Measurements from ENCODE around the gene SLC6A11. TPM values are rescaled to one million over a fixed set of nuclear protein-coding genes. Genes with fewer than 3 reads are reported as not detected.

The SLC6A11 gene
- total and polyA plus RNA-seq, 12 donors, result 0.05 TPM; not detected in 11

DNA sequence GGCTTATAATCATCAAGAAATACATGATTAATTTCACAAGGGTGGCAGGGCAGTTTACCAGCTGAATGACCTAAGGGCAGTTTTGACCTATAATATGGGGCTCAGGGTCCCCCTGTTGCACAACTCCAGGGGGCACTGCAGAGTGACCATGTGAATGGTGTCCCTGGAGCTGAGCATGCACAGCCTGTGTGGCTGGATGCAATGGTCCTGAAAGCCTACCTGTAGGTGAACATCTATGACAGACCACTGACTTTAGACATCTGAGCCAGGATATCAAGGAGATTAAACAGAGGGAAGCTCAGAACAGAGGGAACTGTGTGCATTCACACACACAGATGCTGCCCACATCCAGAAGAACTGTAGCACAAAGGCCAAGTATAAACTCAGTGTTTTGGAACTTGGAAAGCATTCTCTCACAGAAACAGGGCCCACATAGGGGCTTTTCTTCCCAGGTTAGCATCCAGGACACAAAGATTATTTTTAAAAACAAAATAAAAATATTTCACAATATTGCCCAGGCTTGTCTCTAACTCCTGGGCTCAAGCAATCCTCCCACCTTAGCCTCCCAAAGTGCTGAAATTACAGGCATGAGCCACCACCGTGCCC is 7.8 kb upstream of the SLC6A11 start:
- Histone ChIP-seq H3K27me3 (peaks cover 0 to 41% (median 10%) of the 10 kb centered on the region in 7 donors), H3K9me3 (peaks cover 0 to 3% (median 0%) of the 10 kb centered on the region in 11 donors), H3K4me1 (no peaks in the 10 kb centered on the region), H3K36me3 (no peaks in the 10 kb centered on the region), H3K27ac (no peak overlapping the region), H3K4me3 (no peak overlapping the region)
- intact Hi-C loops (cut with DNase I), result no loop called here
- ATAC-seq (no peak), DNase-seq (no peak)
- TF ChIP-seq, protein P1, sequence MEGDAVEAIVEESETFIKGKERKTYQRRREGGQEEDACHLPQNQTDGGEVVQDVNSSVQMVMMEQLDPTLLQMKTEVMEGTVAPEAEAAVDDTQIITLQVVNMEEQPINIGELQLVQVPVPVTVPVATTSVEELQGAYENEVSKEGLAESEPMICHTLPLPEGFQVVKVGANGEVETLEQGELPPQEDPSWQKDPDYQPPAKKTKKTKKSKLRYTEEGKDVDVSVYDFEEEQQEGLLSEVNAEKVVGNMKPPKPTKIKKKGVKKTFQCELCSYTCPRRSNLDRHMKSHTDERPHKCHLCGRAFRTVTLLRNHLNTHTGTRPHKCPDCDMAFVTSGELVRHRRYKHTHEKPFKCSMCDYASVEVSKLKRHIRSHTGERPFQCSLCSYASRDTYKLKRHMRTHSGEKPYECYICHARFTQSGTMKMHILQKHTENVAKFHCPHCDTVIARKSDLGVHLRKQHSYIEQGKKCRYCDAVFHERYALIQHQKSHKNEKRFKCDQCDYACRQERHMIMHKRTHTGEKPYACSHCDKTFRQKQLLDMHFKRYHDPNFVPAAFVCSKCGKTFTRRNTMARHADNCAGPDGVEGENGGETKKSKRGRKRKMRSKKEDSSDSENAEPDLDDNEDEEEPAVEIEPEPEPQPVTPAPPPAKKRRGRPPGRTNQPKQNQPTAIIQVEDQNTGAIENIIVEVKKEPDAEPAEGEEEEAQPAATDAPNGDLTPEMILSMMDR (IDR thresholded peaks at IDR 0.05), result no peak
- 44 to 50% methylated on average over 1 of the region's 1 CpG for WGBS, 2 donors

DNA sequence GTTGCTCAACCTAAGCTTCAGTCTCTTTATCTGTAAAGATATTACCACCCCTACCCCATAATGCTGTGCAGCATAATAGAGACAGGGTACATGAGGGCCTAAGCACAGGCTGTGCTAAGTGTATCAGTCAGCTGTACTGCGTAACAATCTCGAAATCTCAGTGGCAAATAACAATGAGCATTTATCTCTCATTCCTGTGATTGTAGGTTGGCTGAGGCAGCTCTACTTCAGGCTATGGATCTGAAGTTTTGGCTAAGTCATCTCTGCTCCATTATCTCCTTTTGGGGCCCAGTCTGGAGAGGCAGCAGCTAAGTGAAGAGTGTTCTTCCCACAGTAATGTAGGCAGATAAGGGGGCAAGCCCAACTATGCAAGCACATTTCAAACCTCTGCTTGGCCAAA is 7.1 kb upstream of the SLC6A11 start:
- Histone ChIP-seq H3K4me1 (no peaks in the 10 kb centered on the region), H3K27me3 (peaks cover 0 to 37% (median 10%) of the 10 kb centered on the region in 7 donors), H3K27ac (no peak overlapping the region), H3K4me3 (no peak overlapping the region), H3K9me3 (peaks cover 0 to 3% (median 0%) of the 10 kb centered on the region in 11 donors), H3K36me3 (no peaks in the 10 kb centered on the region)
- intact Hi-C loops (cut with DNase I), result no loop called here
- ATAC-seq (no peak), DNase-seq (no peak)
- 81 to 82% methylated on average over 2 of the region's 2 CpGs for WGBS, 2 donors
- TF ChIP-seq, protein P1 (IDR thresholded peaks at IDR 0.05), result no peak

DNA sequence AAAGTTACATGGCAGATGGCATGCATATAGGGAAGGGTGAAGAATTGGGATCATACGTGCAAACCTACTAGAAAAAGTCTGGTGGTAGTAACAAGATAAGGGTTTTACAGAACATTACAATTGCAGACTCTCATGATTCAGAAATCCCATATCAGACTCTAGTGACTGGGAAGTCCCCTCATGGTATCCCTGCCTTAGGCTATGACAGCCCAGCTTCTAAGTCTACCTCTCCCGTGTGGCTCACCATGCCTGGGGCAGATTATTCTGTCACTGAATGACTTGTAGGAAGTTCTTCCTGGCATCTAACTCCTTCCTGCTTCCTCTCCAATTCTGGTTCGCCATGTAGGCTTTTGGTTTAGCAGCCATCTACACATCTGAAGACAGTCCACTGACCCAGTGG is 5.7 kb upstream of the SLC6A11 start:
- WGBS, 2 donors, result 74 to 78% methylated on average over 3 of the region's 3 CpGs
- peaks cover 0 to 3% (median 0%) of the 10 kb centered on the region in 11 donors for H3K9me3 ChIP-seq
- H3K4me1 ChIP-seq, result no peaks in the 10 kb centered on the region
- no peaks in the 10 kb centered on the region for H3K36me3 ChIP-seq
- TF ChIP-seq, protein P1 (IDR thresholded peaks at IDR 0.05), result no peak
- H3K4me3 ChIP-seq, result no peak overlapping the region
- ATAC-seq (no peak), DNase-seq (no peak)
- intact Hi-C loops (cut with DNase I), result no loop called here
- H3K27ac ChIP-seq, result no peak overlapping the region
- H3K27me3 ChIP-seq, result peaks cover 0 to 44% (median 15%) of the 10 kb centered on the region in 7 donors

DNA sequence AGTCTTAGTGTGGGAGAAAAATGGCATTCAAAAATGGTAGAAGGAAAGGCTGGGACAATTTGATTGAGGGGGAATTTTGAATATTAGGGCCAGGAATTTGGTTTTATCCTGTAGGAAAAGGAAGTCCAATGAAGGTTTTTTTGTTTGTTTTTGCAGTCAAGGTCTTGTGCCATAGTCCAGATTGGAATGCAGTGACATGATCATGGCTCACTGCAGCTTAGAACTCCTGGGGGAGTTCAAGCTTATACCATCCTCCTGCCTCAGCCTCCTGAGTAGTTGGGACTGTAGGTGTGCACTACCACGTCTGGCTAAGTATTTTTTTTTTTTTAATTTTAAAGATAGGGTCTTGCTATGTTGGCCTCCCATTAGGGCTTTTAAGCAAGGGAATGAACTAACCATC is 2.6 kb upstream of the SLC6A11 start:
- H3K27me3 ChIP-seq, result peaks cover 4 to 57% (median 42%) of the 10 kb centered on the region in 7 donors
- no peak overlapping the region for H3K4me3 ChIP-seq
- TF ChIP-seq, protein P1 (IDR thresholded peaks at IDR 0.05), result no peak
- ATAC-seq, result no peak
- no peaks in the 10 kb centered on the region for H3K36me3 ChIP-seq
- peaks cover 0 to 3% (median 0%) of the 10 kb centered on the region in 11 donors for H3K9me3 ChIP-seq
- H3K4me1 ChIP-seq, result peaks cover 0 to 8% (median 0%) of the 10 kb centered on the region in 9 donors
- WGBS, 2 donors, result 52 to 58% methylated on average over 1 of the region's 1 CpG
- no peak for DNase-seq
- intact Hi-C loops (cut with DNase I), result no loop called here
- no peak overlapping the region for H3K27ac ChIP-seq
